Cardiac septum (tissue), 1 donor: ENCODE results near the gene TRAPPC14. TPM values are rescaled to one million over a fixed set of nuclear protein-coding genes. Genes with fewer than 3 reads are reported as not detected.
"Not testable (repeated sequence)": the region's sequence is repeated elsewhere in the genome, so short reads cannot be mapped to it uniquely, and the experiment has no call there.

Experiments used
- DNase-seq: peaks from one replicate; pipeline ENCODE4 v3.0.0-alpha.2; 2020; ENCODE audit warnings: low spot score
- intact Hi-C: fragments of 100-400 bp; cut with DNase I; formaldehyde crosslinking; loops from one replicate; pipeline ENCODE4 v1.14.0; 2022
- total RNA-seq: library from RNA; stranded (reverse); fragmentation: NEBNext Ultra II Directional; extraction: Animal tissue kit (Norgen Biotek cat#: 25700); gene quantifications from one replicate; pipeline ENCODE4 v1.2.1, GENCODE V29; 2021
- donor health status: DM: no; HTN: no; CAD: no.

The TRAPPC14 gene
- total RNA-seq, 1 donor from 2014 or later = 11.4 TPM

DNA sequence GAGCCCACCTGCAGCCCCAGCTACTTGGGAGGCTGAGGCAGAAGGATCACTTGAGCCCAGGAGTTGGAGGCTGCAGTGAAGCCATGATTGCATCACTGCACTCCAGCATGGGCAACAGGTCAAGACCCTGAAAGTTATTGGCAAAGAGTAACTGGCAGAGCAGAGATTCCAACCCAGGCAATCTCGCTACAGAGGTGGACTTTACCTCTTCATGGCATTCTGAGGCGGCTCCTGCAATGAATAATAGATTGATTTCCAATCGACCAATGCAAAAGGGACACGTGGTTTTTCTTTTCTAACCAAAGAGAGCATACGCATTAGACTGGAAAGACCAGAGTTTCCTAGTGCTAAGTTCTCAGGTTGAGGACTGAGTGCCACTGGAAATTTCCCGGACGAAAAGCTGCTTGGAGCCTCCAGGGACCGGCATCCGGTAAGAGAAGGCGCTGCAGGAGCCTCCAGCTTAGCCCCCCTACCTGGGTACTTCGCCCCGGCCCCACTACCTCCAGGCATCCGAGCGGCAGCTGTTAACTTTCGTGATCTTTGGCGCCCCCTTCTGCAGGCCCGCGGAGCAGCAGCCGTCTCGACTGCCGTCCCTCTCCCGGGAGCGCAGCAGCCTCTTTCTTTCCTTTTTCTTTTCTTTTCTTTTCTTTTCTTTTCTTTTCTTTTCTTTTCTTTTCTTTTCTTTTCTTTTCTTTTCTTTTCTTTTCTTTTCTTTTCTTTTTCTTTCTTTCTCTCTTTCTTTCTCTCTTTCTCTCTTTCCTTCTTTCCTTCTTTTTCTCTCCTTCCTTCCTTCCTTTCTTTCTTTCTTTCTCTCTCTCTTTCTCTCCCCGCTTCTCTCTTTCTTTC is 27.7 kb downstream of the TRAPPC14 start:
- intact Hi-C loops = loop anchor here (10.0 kb wide), 1 partner anchor 214 kb away; no protein-coding TSS in a partner anchor
- DNase-seq = peak; percentile 90

DNA sequence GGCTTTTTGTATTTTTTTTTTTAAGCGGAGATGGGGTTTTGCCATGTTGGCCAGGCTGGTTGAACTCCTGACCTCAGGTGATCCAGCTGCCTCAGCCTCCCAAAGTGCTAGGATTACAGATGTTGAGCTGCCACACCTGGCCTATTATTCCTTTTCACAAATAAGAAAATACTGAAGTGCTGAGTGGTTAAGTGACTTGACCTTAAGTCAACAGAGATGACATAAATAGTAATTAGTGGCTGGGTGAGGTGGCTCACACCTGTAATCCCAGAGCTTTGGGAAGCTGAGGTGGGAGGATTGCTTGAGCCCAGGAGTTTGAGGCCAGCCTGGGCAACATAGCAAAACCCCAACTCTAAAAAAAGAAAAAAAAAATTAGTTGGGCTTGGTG is 28.3 kb downstream of the TRAPPC14 start:
- not testable (repeated sequence) for DNase-seq
- intact Hi-C loops = loop anchor here (10.0 kb wide), 1 partner anchor 215 kb away; no protein-coding TSS in a partner anchor

DNA sequence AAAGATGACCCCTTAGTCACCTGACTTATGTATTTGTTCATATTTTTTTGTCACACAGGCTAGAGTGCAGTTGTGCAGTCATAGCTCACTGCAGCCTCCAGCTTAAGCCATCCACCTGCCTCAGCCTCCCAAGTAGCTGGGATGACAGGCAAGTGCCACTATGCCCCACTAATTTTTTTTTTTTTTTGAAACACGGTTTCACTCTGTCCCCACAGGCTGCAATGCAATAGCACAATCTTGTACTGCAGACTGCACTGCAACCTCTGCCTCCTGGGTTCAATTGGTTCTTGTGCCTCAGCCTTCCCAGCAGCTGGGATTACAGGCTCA is 29.9 kb downstream of the TRAPPC14 start:
- no peak for DNase-seq
- intact Hi-C loops = loop anchor here (5.0 kb wide), 2 partner anchors 41 to 136 kb away; partner anchors contain the start of gene COPS6

DNA sequence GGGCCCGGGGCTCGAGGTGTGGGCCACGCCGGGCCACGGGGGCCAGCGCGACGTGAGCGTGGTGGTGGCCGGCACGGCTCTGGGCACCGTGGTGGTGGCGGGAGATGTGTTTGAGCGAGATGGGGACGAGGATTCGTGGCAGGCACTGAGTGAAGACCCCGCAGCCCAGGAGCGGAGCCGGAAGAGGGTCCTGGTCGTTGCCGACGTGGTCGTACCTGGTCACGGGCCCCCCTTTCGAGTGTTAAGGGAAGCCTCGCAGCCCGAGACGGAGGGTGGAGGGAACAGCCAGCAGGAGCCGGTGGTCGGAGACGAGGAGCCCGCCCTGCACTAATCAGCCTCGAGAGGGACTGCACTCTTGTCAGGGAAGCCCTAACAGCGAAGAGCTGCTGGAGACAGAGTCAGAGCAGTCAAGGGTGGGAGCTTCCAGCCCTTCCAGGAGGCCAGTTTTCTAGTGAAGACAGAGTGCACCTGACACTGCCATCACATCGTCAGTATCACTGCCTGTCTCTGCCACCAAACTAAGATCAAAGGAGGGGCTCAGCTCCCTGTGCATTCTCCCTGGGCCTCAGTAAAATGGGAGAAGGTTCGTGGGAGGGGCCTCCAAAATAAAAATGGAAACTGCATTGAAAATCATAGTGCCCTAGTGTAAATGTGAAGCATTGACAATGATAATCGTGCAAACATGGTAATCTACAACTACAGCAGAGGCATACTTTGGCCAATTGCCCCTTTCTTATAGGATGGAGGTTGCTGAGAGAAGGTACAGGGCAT is 30.5 kb downstream of the TRAPPC14 start:
- no peak for DNase-seq
- intact Hi-C loops = loop anchor here (1.0 to 5.0 kb wide), 4 partner anchors 9 to 136 kb away; partner anchors contain the start of genes AP4M1, CNPY4, COPS6 and MCM7

DNA sequence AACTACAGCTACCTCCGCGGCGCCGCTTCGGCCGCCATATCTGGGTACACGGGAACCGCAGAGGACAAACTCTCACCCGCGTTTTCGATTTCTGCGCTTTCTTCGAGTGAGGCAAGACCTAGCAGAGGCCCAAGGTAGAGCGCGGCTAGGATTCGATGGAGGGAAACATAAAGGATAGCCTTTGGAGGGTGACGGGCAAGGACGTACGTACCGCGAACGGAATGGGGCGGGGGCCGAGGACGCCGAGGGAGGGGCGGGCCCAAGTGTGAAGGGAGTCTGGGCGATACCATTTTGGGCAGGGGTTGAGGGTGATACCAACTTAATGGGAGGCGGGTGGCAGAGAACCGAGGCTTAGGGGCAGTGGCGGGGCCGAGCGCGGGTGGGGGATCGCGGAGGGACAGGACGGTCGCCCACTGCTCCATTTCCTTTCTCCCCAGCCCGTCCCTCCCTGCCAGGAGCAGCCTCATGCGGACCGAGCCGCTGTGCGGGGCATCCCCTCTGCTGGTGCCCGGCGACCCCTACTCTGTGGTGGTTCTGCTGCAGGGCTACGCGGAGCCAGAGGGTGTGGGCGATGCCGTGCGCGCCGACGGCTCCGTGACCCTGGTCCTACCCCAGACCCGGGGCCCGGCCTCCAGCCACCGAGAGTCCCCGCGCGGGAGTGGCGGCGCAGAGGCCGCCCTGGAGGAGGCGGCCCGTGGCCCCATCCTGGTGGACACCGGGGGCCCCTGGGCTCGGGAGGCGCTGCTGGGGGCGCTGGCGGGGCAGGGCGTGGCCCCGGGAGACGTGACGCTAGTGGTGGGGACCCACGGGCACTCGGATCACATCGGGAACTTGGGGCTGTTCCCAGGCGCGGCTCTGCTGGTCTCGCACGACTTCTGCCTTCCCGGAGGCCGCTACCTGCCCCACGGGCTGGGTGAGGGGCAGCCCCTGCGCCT is 31.3 kb downstream of the TRAPPC14 start, which contains the start of gene MBLAC1:
MBLAC1 (plus strand) TSS at position 37 of the 935 bp plus-strand sequence; CDS start at position 466, 429 bp downstream.
- DNase-seq = peak; percentile 95
- intact Hi-C loops = loop anchor here (1.0 to 5.0 kb wide), 4 partner anchors 8 to 135 kb away; partner anchors contain the start of genes AP4M1, CNPY4, COPS6 and MCM7

DNA sequence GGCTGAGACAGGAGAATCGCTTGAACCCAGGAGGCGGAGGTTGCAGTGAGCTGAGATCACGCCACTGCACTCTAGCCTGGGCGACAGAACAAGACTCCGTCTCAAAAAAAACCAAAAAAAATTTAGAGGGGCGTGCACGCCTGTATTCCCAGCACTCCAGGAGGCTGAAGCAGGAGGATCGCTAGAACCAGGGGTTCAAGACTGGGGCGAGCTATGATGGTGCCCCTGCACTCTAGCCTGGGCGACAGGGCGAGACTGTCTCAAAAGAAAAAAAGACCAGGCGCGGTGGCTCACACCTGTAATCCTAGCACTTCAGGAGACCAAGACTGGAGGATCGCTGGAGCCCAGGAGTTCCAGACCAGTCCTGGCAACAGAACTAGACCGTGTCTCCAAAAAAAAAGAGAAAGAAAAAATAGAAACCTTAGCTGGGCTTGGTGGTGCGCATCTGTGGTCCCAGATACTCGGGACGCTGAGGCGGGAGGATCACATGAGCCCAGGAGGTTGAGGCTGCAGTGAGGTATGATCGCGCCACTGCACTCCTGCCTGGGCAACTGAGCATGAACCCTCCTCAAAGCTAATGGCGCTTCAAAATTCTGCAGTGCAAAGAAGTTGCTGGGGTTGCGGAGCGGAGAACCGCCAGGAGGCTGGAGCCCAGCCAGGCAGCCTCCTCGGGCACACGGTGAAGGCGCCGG is 32.1 kb downstream of the TRAPPC14 start:
- no peak for DNase-seq

DNA sequence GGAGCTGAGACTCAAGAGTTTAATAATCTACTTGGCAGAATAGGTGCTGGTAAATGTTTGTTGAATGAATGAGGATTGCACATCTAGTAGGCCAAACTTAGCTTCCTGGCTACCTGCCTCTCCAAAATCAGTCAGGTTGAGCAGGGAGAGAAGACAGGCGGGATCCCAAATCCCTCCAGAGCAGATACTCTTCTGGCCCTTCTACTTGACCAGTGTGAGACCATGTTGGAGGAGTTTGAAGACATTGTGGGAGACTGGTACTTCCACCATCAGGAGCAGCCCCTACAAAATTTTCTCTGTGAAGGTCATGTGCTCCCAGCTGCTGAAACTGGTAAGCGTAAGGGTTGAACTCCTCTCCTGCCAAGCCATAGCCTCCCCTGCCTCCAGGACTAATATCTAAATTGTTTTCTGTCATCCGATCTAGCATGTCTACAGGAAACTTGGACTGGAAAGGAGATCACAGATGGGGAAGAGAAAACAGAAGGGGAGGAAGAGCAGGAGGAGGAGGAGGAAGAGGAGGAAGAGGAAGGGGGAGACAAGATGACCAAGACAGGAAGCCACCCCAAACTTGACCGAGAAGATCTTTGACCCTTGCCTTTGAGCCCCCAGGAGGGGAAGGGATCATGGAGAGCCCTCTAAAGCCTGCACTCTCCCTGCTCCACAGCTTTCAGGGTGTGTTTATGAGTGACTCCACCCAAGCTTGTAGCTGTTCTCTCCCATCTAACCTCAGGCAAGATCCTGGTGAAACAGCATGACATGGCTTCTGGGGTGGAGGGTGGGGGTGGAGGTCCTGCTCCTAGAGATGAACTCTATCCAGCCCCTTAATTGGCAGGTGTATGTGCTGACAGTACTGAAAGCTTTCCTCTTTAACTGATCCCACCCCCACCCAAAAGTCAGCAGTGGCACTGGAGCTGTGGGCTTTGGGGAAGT is 34.0 kb downstream of the TRAPPC14 start:
- intact Hi-C loops = loop anchor here (5.0 kb wide), 2 partner anchors 37 to 132 kb away; partner anchors contain the start of gene COPS6
- DNase-seq = no peak

More for the DNA sequence above, 32.1 kb downstream of the TRAPPC14 start:
- intact Hi-C loops = loop anchor here (2.0 to 5.0 kb wide), 3 partner anchors 26 to 134 kb away; partner anchors contain the start of genes AP4M1, COPS6 and MCM7

DNA sequence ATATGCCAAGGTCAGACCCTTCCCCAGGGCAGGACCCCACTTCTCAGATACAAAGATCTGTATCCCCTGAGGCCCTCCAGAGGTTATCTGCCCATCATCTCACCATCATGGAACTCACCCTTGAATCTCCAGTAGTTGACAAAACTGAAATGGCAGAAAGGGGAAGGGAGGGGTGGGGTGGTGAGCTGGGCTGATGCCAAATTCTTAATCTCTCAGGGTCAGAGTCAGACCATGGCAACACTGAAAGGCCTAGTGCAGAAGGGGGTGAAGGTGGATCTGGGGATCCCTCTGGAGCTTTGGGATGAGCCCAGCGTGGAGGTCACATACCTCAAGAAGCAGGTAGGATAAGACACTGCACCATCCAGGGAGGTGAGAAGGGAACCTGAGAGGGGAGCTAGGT is 36.0 kb downstream of the TRAPPC14 start:
- intact Hi-C loops = no loop called here
- no peak for DNase-seq

DNA sequence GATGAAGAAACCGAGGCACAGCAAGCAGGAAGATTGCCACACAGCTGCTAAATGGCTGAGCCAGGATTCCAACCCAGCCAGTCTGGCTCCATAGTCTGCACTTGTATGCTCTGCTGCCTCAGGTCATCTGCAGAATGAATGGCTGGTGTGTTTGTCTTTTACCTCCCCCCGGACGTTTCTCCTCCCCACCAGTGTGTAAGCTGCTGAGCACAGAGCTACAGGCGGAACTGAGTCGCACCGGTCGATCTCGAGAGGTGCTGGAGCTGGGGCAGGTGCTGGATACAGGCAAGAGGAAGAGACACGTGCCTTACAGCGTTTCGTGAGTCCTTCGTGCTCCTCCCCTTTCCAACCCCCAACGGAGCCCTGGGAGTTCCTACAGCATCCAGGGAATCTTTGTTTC is 36.5 kb downstream of the TRAPPC14 start:
- intact Hi-C loops = no loop called here
- DNase-seq = no peak

DNA sequence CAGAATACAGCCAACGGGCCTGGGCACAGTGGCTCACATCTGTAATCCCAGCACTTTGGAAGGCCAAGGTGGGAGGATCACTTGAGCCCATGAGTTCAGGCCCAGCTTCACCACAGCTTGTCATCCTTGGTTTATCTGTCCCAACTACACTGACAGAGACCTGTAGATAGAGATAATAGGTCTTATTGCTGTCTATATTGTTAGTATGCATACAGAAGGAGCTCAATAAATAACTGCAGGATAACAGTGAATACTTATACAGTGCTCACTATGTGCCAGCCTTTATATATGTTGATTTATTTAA is 37.8 kb downstream of the TRAPPC14 start:
- intact Hi-C loops = no loop called here
- no peak for DNase-seq

DNA sequence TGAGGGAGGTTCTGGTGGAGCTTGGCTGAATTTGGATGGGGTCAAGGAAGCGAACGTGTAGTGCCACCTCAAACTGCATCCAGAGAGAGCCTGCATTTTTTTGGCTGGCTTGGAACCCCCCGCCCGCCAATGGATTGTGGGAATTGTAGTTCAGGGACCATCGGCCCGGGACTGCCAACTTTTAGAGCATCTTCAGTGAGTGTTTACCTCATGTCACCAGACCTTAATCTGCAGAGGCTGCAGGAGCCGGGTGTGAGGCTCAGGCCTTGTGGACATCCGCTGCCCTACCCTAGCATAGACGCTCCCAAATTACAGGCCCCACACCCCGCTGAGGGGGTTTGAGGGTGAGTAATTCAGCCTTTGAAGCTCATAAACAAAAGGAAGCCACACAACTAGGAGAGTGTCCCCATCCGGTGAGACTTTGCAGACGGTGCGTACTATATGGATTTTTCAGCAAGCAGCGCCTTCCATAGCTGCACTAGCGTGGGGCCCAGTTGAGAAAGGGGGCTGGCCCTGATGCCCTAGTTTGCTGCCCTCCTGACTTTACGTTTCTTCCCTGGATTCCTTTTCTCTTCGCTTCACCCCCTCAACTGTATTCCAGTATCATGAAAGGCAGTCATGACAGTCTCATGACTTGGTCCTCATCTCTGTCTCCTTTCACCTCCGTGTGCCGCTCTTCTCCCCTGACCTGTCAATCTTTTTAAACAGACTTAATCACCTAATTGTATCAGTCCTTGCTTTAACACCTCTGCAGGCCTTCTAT is 38.4 kb downstream of the TRAPPC14 start:
- intact Hi-C loops = loop anchor here (1.0 kb wide), 2 partner anchors 7 to 20 kb away; no protein-coding TSS in a partner anchor

DNA sequence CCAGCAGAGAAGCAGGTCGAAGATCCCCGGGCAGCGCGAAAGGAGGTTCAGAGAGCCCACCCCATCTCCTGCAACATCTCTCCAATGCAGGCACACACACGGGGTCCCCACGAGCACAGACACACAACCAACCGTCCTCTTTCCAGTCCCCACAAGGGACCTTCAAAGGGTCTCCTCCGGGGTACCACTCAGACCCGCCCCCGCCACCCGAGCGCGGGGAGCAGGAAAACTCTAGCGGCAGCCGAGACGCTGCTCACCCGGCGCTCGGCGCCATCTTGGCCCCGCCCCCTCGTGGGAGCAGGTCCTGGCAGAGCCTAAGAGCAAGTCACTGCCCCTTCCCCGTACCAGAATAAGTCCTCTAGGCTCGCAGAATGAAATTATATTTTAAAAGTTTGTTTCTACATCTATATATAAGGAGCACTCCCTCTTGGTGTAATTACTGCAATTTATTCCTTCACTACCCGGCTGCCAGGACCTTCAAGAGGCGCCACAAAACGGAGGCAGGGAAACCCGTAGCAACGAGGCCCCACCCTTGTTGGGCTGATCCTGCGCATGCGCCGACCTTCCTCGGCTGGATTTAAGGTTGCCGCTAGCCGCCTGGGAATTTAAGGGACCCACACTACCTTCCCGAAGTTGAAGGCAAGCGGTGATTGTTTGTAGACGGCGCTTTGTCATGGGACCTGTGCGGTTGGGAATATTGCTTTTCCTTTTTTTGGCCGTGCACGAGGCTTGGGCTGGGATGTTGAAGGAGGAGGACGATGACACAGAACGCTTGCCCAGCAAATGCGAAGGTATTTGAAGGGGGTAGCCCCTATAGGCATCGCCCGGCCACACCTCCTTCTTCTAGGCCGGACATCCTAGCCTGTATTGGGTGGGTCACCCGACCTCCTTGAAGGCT is 39.2 kb downstream of the TRAPPC14 start, which contains the start of the genes CNPY4 and TAF6:
CNPY4 (plus strand) TSS at position 563 of the 898 bp plus-strand sequence; CDS start at position 674, 111 bp downstream.
TAF6 (minus strand) TSS at position 287 of the 898 bp plus-strand sequence. CDS start 5,149 bp downstream, outside the sequence.
- intact Hi-C loops = loop anchor here (1.0 kb wide), 2 partner anchors 8 to 19 kb away; no protein-coding TSS in a partner anchor
- DNase-seq = peak; percentile 98

More for the DNA sequence above, 38.4 kb downstream of the TRAPPC14 start:
- DNase-seq = peak; percentile 80

DNA sequence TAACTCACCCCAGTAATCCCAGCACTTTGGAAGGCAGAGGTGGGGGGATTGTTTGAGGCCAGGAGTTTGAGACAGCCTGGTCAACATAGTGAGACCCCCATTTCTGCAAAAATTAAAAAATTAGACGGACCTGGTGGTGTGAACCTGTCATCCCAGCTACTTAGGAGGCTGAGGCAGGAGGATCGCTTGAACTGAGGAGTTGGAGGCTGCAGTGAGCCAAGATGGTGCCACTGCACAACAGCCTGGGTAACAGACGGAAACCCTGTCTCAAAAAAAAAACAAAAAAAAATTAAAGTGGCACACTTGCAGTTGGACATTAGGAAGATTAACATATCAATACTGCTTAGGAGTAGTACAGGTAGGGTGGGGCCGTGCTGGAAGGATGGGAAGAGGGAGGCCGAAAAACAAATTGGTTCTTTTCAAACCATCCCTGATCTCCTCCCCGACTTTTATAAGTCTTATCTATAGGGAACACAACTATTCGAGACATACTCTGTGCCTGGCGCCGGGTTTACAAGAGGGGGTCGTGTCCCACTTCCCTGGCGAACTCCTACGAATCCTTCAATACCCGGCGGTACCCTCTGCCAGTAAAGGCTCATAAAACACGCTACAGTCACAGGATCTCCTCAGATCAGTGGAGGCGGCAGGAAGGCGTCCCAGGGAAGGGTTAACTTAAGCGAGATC is 40.0 kb downstream of the TRAPPC14 start:
- no peak for DNase-seq
- intact Hi-C loops = loop anchor here (1.0 kb wide), 2 partner anchors 9 to 18 kb away; no protein-coding TSS in a partner anchor

DNA sequence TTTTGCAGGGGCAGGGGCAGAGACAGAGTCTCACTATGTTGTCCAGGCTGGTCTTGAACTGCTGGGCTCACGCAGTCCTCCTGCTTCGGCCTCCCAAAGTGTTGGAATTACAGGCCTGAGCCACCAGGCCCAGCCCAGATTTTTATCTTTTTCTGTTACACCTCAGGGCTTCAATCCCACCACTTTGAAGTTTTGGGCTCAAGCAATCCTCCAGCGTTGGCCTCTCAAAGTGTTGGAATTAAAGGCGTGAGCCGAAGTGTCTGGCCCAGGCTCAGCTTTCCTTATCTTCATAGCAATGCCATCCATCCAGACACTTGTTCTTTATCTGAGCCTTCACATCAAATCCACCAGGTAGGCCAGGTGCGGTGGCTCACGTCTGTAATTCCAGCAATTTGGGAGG is 43.5 kb downstream of the TRAPPC14 start:
- DNase-seq = no peak
- intact Hi-C loops = no loop called here

DNA sequence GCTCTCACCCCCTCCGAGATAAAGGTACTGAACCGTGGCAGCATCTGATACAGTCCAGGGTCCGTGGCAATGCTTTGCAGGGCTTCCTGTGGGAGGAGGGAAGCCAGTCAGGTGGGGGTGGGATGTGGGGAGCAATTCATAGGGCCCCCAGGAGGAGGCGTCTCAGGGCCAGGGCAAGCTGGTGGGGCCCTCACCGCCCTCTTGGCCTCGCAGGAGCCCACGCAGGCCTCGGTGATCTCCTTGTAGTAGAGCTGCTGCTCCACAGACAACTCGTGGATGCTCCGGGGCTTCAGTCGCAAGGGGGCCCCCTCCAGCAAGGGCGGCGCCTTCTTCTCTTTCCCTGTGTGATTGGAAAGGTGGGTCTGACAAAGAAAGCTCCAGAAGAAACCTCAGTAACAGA is 46.6 kb downstream of the TRAPPC14 start:
- DNase-seq = no peak
- intact Hi-C loops = no loop called here
